ENCODE measurements around the gene LDLRAD2. TPM values are rescaled to one million over a fixed set of nuclear protein-coding genes. Genes with fewer than 3 reads are reported as not detected.

LDLRAD2 gene
- total RNA-seq, 1 donor from 2014 or later, result 0.38 TPM

DNA sequence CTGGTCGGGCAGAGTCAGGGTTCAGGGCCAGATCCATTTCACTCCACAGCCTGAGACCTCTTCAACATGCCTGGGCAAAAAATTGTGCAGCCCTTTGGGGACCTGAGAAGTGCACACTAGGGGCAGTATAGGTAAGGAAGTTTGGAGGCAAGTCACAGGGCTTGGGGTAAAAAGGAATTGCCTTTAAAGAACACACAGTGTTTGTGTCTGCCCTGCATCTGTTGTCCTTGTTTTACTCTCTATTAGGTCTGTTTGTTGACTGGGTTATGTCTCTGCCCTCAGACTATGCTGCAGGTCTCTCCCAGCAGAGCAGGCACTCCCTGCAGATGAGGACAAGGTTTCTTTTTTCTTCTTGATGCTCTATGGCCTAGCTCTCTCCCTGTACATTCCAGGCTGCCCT, 22.0 kb downstream of the LDLRAD2 start:
- DNase-seq (no peak), ATAC-seq (no peak)
- intact Hi-C loops (cut with DNase I), result no loop called here
- H3K9me3 ChIP-seq, result no peaks in the 10 kb centered on the region
- no peak overlapping the region for H3K27ac ChIP-seq
- no peaks in the 10 kb centered on the region for H3K4me1 ChIP-seq
- peaks cover 97% of the 10 kb centered on the region for H3K36me3 ChIP-seq
- no peak overlapping the region for H3K4me3 ChIP-seq
- H3K27me3 ChIP-seq, result no peaks in the 10 kb centered on the region
- TF ChIP-seq, protein P1, sequence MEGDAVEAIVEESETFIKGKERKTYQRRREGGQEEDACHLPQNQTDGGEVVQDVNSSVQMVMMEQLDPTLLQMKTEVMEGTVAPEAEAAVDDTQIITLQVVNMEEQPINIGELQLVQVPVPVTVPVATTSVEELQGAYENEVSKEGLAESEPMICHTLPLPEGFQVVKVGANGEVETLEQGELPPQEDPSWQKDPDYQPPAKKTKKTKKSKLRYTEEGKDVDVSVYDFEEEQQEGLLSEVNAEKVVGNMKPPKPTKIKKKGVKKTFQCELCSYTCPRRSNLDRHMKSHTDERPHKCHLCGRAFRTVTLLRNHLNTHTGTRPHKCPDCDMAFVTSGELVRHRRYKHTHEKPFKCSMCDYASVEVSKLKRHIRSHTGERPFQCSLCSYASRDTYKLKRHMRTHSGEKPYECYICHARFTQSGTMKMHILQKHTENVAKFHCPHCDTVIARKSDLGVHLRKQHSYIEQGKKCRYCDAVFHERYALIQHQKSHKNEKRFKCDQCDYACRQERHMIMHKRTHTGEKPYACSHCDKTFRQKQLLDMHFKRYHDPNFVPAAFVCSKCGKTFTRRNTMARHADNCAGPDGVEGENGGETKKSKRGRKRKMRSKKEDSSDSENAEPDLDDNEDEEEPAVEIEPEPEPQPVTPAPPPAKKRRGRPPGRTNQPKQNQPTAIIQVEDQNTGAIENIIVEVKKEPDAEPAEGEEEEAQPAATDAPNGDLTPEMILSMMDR (IDR thresholded peaks at IDR 0.05), result no peak

DNA sequence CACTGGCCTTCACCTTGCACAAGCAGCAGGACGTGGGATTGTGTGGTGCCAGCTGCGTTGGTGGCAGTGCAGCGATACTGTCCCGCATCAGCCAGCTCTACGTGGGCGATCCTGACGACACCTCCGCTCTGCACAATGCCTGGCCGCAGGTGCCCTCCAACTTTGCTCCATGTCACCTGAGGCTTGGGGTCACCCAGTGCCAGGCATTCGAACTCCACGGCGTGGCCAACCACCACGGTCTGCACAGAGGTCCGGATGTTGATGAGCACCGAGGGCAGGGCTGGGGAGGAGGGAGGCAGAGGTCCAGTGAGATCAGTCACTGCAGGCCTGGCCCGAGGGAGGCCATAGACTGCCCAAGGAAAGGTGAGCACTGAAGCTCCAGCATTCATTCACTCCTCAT, 22.6 kb downstream of the LDLRAD2 start:
- H3K27ac ChIP-seq, result no peak overlapping the region
- H3K27me3 ChIP-seq, result no peaks in the 10 kb centered on the region
- peak; percentile 56 for DNase-seq
- no peaks in the 10 kb centered on the region for H3K4me1 ChIP-seq
- TF ChIP-seq, protein P1 (IDR thresholded peaks at IDR 0.05), result no peak
- H3K4me3 ChIP-seq, result no peak overlapping the region
- intact Hi-C loops (cut with DNase I), result no loop called here
- H3K9me3 ChIP-seq, result no peaks in the 10 kb centered on the region
- peaks cover 97% of the 10 kb centered on the region for H3K36me3 ChIP-seq
- ATAC-seq, result no peak

DNA sequence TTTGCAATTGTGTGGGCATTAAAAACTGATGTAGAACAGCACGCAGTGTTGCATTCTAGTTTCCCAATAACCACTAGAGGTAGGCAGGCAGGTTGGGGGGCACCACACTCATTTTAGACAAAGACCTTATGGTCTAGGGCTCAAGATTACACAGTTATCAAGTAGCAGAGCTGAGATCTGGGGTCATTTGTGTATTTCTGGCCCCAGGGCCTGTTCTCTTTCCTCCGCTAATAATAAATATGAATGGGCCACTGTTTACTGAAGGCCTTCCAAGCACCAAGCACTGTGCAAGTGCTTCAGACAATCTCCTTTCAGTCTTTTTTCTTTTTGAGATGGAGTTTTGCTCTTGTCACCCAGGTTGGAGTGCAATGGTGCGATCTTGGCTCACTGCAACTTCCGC, 23.9 kb downstream of the LDLRAD2 start:
- no peak for DNase-seq
- H3K36me3 ChIP-seq, result peaks cover 100% of the 10 kb centered on the region
- H3K4me1 ChIP-seq, result no peaks in the 10 kb centered on the region
- TF ChIP-seq, protein P1 (IDR thresholded peaks at IDR 0.05), result no peak
- H3K4me3 ChIP-seq, result no peak overlapping the region
- H3K27ac ChIP-seq, result no peak overlapping the region
- no peaks in the 10 kb centered on the region for H3K9me3 ChIP-seq
- intact Hi-C loops (cut with DNase I), result no loop called here
- ATAC-seq, result no peak
- no peaks in the 10 kb centered on the region for H3K27me3 ChIP-seq

DNA sequence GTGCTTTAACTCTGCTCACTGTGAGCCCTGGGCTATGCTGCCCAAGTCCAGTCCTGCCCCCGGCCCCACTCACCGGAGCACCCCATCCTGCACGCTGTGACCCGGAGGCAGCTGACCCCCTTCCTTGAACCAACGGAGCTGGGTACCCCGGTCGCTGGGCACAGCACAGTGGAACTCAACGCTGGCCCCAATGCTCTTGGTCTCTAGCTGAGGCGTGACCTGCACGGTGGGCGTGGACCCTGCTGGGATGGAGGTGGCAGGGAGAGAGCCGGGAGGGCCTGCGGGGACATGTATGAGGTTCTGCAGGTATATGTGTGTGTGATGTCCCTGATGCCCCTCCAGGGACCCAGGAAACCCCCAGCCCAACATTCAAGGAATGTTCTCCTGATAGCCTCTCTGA, 24.7 kb downstream of the LDLRAD2 start:
- DNase-seq, result no peak

DNA sequence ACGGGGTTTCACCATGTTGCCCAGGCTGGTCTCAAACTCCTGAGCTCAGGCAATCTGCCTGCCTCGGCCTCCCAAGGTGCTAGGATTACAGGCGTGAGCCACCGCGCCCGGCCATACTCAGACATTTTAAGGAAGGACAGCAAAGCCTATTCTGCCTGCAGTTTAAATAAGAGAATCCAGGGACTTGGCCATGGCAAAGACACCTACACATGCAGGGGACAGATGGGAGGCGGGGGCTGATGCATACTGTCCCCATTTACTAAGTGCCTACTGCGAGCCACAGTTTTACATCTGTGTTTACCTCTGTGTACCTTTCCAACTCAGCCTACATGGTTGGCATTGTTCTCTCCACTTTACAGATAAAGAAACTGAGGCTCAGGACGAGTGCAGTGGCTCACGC, 25.4 kb downstream of the LDLRAD2 start:
- Histone ChIP-seq H3K27ac (no peak overlapping the region), H3K9me3 (no peaks in the 10 kb centered on the region), H3K4me3 (no peak overlapping the region), H3K4me1 (no peaks in the 10 kb centered on the region), H3K36me3 (peaks cover 100% of the 10 kb centered on the region), H3K27me3 (no peaks in the 10 kb centered on the region)
- TF ChIP-seq, protein P1 (IDR thresholded peaks at IDR 0.05), result no peak
- DNase-seq (no peak), ATAC-seq (no peak)
- intact Hi-C loops (cut with DNase I), result no loop called here

More for the DNA sequence above, 24.7 kb downstream of the LDLRAD2 start:
- peak; percentile 3 for ATAC-seq
- H3K27ac ChIP-seq, result no peak overlapping the region
- no peaks in the 10 kb centered on the region for H3K9me3 ChIP-seq
- no peak overlapping the region for H3K4me3 ChIP-seq
- TF ChIP-seq, protein P1 (IDR thresholded peaks at IDR 0.05), result no peak
- H3K27me3 ChIP-seq, result no peaks in the 10 kb centered on the region
- no peaks in the 10 kb centered on the region for H3K4me1 ChIP-seq
- intact Hi-C loops (cut with DNase I), result no loop called here
- H3K36me3 ChIP-seq, result peaks cover 100% of the 10 kb centered on the region

All from upper lobe of right lung (tissue), 1 donor.